IMR-90 (cell line): ENCODE results near the gene GNG11. TPM values are rescaled to one million over a fixed set of nuclear protein-coding genes. Genes with fewer than 3 reads are reported as not detected.

Experiments used
- ATAC-seq: fragments of 200-7000 bp; cut with Tn5 transposase; 2 replicates; pipeline ENCODE4 v1.9.1; 2020; ENCODE audit warnings: low read depth, mild to moderate bottlenecking, moderate library complexity
- BruUV-seq: library from RNA; stranded (reverse); fragments of 400-500 nt; replicated peaks from 2 replicates; lab custom pipeline; 2021; lab: Mats Ljungman, UMichigan
- CTCF ChIA-PET: fragments of 300-600 bp; formaldehyde crosslinking; extraction: SDS; loops from one replicate; lab custom pipeline; 2021; ENCODE audit warnings: antibody characterized with exemption; lab: Yijun Ruan, JAX
- POLR2A ChIA-PET: fragments of 300-600 bp; sonication (Branson Sonifier 250); formaldehyde crosslinking; loops from one replicate; lab custom pipeline; 2022; ENCODE audit warnings: antibody characterized with exemption; ENCODE audit not compliant: unreplicated experiment; lab: Charles Lee
- DNase-seq: peaks from one replicate; pipeline ENCODE4 v3.0.0; 2013
- H2AFZ ChIP-seq: replicated peaks from 2 replicates; pipeline ENCODE3; 2013; ENCODE audit warnings: low read length, mild to moderate bottlenecking; ENCODE audit not compliant: poor library complexity
- H2AK5ac ChIP-seq: 2 replicates; pipeline ENCODE4 v1.6.1; 2013; ENCODE audit warnings: low read depth, low read length, inconsistent platforms
- H2AK9ac ChIP-seq: replicated peaks from 2 replicates; pipeline ENCODE3; 2013; ENCODE audit warnings: mild to moderate bottlenecking, low read depth, low read length, moderate library complexity; ENCODE audit not compliant: poor library complexity
- H2BK120ac ChIP-seq: 2 replicates; pipeline ENCODE4 v1.6.1; 2013; ENCODE audit warnings: low read depth, low read length, inconsistent platforms
- H2BK15ac ChIP-seq: 3 replicates; pipeline ENCODE4 v1.6.1; 2013; ENCODE audit warnings: low read depth, low read length, inconsistent platforms
- H2BK20ac ChIP-seq: 2 replicates; pipeline ENCODE4 v1.6.1; 2013; ENCODE audit warnings: low read depth, mild to moderate bottlenecking, inconsistent platforms, low read length, moderate library complexity
- H2BK5ac ChIP-seq: 2 replicates; pipeline ENCODE4 v1.6.1; 2013; ENCODE audit warnings: mild to moderate bottlenecking, low read depth, low read length, inconsistent platforms; ENCODE audit not compliant: poor library complexity, severe bottlenecking
- H3K14ac ChIP-seq: replicated peaks from 2 replicates; pipeline ENCODE4 v1.6.1; 2013; ENCODE audit warnings: low read depth, low read length, inconsistent platforms
- H3K18ac ChIP-seq: 2 replicates; pipeline ENCODE4 v1.6.1; 2013; ENCODE audit warnings: low read depth, low read length, control low read depth
- H3K23ac ChIP-seq: 2 replicates; pipeline ENCODE4 v1.6.1; 2013; ENCODE audit warnings: low read depth, low read length, inconsistent platforms
- H3K27ac ChIP-seq: 2 replicates; pipeline ENCODE4 v1.5.1; 2013; ENCODE audit warnings: mild to moderate bottlenecking, control low read depth, low read length; ENCODE audit not compliant: insufficient read depth
- H3K27me3 ChIP-seq: 2 replicates; pipeline ENCODE4 v1.6.1; 2013; ENCODE audit warnings: low read length; ENCODE audit not compliant: control insufficient read depth, insufficient read depth
- H3K36me3 ChIP-seq: 2 replicates; pipeline ENCODE4 v1.6.1; 2013; ENCODE audit warnings: low read length, mixed read lengths; ENCODE audit not compliant: control insufficient read depth, insufficient read depth
- H3K4ac ChIP-seq: 2 replicates; pipeline ENCODE4 v1.6.1; 2013; ENCODE audit warnings: low read depth, low read length, inconsistent platforms
- H3K4me1 ChIP-seq: 2 replicates; pipeline ENCODE4 v1.6.1; 2013; ENCODE audit warnings: low read length, mixed read lengths; ENCODE audit not compliant: control insufficient read depth, insufficient read depth
- H3K4me2 ChIP-seq: 2 replicates; pipeline ENCODE4 v1.6.1; 2013; ENCODE audit warnings: low read depth, mild to moderate bottlenecking, control low read depth, low read length, moderate library complexity
- H3K4me3 ChIP-seq: 2 replicates; pipeline ENCODE4 v1.5.1; 2013; ENCODE audit warnings: low read depth, mild to moderate bottlenecking, control low read depth, low read length, moderate library complexity; ENCODE audit not compliant: insufficient read depth
- H3K56ac ChIP-seq: 2 replicates; pipeline ENCODE4 v1.6.1; 2013; ENCODE audit warnings: low read length, inconsistent platforms; ENCODE audit not compliant: insufficient read depth; ENCODE audit errors: extremely low read depth
- H3K79me1 ChIP-seq, 2 experiments: 2 replicates each; pipeline ENCODE4 v1.6.1; 2013; ENCODE audit warnings: low read length in 2 of 2, inconsistent platforms in 1 of 2, low read depth in 1 of 2
- H3K9ac ChIP-seq: 2 replicates; pipeline ENCODE4 v1.6.1; 2013; ENCODE audit warnings: low read depth, low read length, control low read depth
- H3K9me1 ChIP-seq: 2 replicates; pipeline ENCODE4 v1.6.1; 2013; ENCODE audit warnings: low read length, inconsistent platforms; ENCODE audit not compliant: insufficient read depth
- H3K9me3 ChIP-seq: 2 replicates; pipeline ENCODE4 v1.6.1; 2013; ENCODE audit warnings: low read length; ENCODE audit not compliant: control insufficient read depth, insufficient read depth
- H4K20me1 ChIP-seq: 2 replicates; pipeline ENCODE4 v1.6.1; 2013; ENCODE audit warnings: low read length, inconsistent platforms; ENCODE audit not compliant: insufficient read depth
- H4K5ac ChIP-seq: 2 replicates; pipeline ENCODE4 v1.6.1; 2013; ENCODE audit warnings: mild to moderate bottlenecking, low read depth, low read length, control low read depth
- H4K8ac ChIP-seq, 2 experiments: 2 replicates each; pipeline ENCODE4 v1.6.1; 2013; ENCODE audit warnings: low read depth in 2 of 2, low read length in 2 of 2, control low read depth in 1 of 2, inconsistent platforms in 1 of 2
- H4K91ac ChIP-seq: 2 replicates; pipeline ENCODE4 v1.6.1; 2013; ENCODE audit warnings: low read depth, low read length, inconsistent platforms; ENCODE audit not compliant: insufficient read depth
- BHLHE40 ChIP-seq: fragments of 150-350 bp; IDR thresholded peaks from 2 replicates; pipeline ENCODE4 v1.6.1; 2016; ENCODE audit warnings: mild to moderate bottlenecking, low read depth, low read length
- CEBPB ChIP-seq: IDR thresholded peaks from 2 replicates; pipeline ENCODE4 v1.6.1; 2012; ENCODE audit warnings: low read depth, low read length, improper control_type of control experiment
- CHD1 ChIP-seq: IDR thresholded peaks from 2 replicates; pipeline ENCODE4 v1.6.1; 2012; ENCODE audit warnings: low read depth, low read length, improper control_type of control experiment
- CTCF ChIP-seq: conservative IDR thresholded peaks from 2 replicates; pipeline ENCODE4 v1.5.1; 2012; ENCODE audit warnings: mild to moderate bottlenecking, low read depth, low read length, improper control_type of control experiment
- FOS ChIP-seq: fragments of 150-350 bp; IDR thresholded peaks from 2 replicates; pipeline ENCODE4 v1.6.1; 2016; ENCODE audit warnings: low read depth, low read length
- MAZ ChIP-seq: IDR thresholded peaks from 2 replicates; pipeline ENCODE4 v1.6.1; 2012; ENCODE audit warnings: low read depth, mild to moderate bottlenecking, low read length, improper control_type of control experiment, moderate library complexity, borderline replicate concordance
- RAD21 ChIP-seq: IDR thresholded peaks from 2 replicates; pipeline ENCODE4 v1.6.1; 2012; ENCODE audit warnings: low read length, improper control_type of control experiment
- RCOR1 ChIP-seq: IDR thresholded peaks from 2 replicates; pipeline ENCODE4 v1.6.1; 2012; ENCODE audit warnings: mild to moderate bottlenecking, low read length, improper control_type of control experiment; ENCODE audit not compliant: insufficient replicate concordance
- SMC3 ChIP-seq: fragments of 150-350 bp; IDR thresholded peaks from 2 replicates; pipeline ENCODE4 v1.6.1; 2016; ENCODE audit warnings: low read depth, mild to moderate bottlenecking, antibody characterized with exemption, low read length, moderate library complexity
- WGBS, 2 experiments: methylation state at CpG; one replicate each; pipeline versions ENCODE4 v1.1.5 to v1.1.7; 2013; ENCODE audit warnings: missing lambda C conversion rate in 2 of 2; ENCODE audit not compliant: insufficient read length in 1 of 2; ENCODE audit errors: extremely low coverage in 2 of 2; 5-methylcytosine and 5-hydroxymethylcytosine counted together
- dilution Hi-C: fragments of 300-500 bp; cut with HindIII; formaldehyde crosslinking; loops from one replicate; pipeline ENCODE4 v1.14.3; 2018; ENCODE audit warnings: low sequenced_read_pairs; ENCODE audit not compliant: unreplicated experiment
- in situ Hi-C: fragments of 300-500 bp; cut with MboI; formaldehyde crosslinking; loops from 3 replicates; pipeline ENCODE4 v1.14.3; 2019; ENCODE audit warnings: low sequenced_read_pairs, inconsistent platforms, mixed read lengths
- intact Hi-C: fragments of 100-400 bp; cut with micrococcal nuclease; formaldehyde crosslinking; loops from 2 replicates; pipeline ENCODE4 v1.10.0; 2022
- polyA plus RNA-seq, 3 experiments: library from polyadenylated mRNA; depleted of rRNA; stranded (reverse); fragments of >200 nt; gene quantifications; 2 replicates each; pipeline ENCODE4 v1.2.3, GENCODE V29; 2012; ENCODE audit warnings: low replicate concordance in 1 of 3
- total RNA-seq: library from RNA; depleted of rRNA; stranded (reverse); fragments of >200 nt; gene quantifications from 2 replicates; pipeline ENCODE4 v1.2.3, GENCODE V29; 2012
- TF ChIP-seq, protein P1 (sequence below): fragments of 150-350 bp; IDR thresholded peaks from 2 replicates; pipeline ENCODE4 v1.6.1; 2016; ENCODE audit warnings: low read depth, mild to moderate bottlenecking, low read length, moderate library complexity, borderline replicate concordance

Gene GNG11
- total and polyA plus RNA-seq, 2 of the 4 experiments (the other 2 are of a cell fraction), result 6.1 to 10.5 TPM

- peak; percentile 86 for TF ChIP-seq CTCF
Observed at GRCh38 chr7:93902777-93903423, 18.6 kb upstream of the GNG11 start (continued).

DNA sequence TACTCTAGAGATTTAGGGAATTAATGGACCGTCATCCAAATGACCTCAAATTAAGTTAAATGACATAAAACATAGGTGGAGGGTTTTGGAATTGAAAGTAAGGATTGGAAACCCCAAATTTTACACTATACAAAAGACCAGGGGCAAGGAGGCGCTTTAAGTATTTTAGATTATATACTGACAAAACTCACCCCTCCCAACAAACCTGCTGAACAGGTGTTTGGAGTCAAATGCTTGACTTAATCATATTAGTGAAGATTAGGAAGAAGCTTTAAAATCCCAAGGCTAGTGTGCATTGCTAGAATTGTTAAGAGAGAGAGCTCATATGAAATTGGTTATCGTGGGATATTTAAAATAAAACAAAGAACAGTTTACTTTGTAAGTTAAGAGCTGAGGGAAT, 15.3 kb upstream of the GNG11 start, which contains the start of gene GNGT1:
TSS of gene GNGT1 (plus strand) at position 301 of the 400 bp plus-strand sequence. CDS start 180 bp downstream, outside the sequence.
- intact Hi-C loops, result loop anchor here (10.0 kb wide), 1 partner anchor 529 kb away; no protein-coding TSS in a partner anchor
- Histone ChIP-seq H2BK20ac (0 out of 2 replicates have a peak within 1 kb of the TSS, but pooled peaks have one; percentile 39), H3K23ac (no peak within 1 kb of the TSS), H2AK5ac (no peak within 1 kb of the TSS), H2AK9ac (no peak within 1 kb of the TSS), H3K4me2 (no peak within 1 kb of the TSS), H3K9me1 (no peaks in the 10 kb centered on the region), H3K9me3 (no peaks in the 10 kb centered on the region), H3K9ac (no peak within 1 kb of the TSS), H3K4ac (no peak within 1 kb of the TSS), H3K14ac (no peak within 1 kb of the TSS), H3K27ac (no peak within 1 kb of the TSS), H2BK120ac (no peak within 1 kb of the TSS), H3K36me3 (no peaks in the 10 kb centered on the region), H2BK15ac (no peak within 1 kb of the TSS), H4K8ac (no peak within 1 kb of the TSS), H2BK5ac (no peak within 1 kb of the TSS), H3K27me3 (no peaks in the 10 kb centered on the region), H4K5ac (no peak within 1 kb of the TSS), H3K56ac (no peak within 1 kb of the TSS), H4K91ac (no peak within 1 kb of the TSS), H3K4me3 (no peak within 1 kb of the TSS), H2AFZ (no peak within 1 kb of the TSS), H3K4me1 (peaks cover 6% of the 10 kb centered on the region; the same call in 1 of the 2 replicates), H4K20me1 (no peaks in the 10 kb centered on the region), H3K18ac (no peak within 1 kb of the TSS), H3K79me1 (no peaks in the 10 kb centered on the region)
- no TSS peak for BruUV-seq
- CTCF ChIA-PET, result interaction anchor here (0.9 to 1.4 kb wide), 2 partner anchors 16 to 181 kb away, joined by 3 to 4 read pairs; partner anchors contain the start of gene TFPI2
- DNase-seq (no peak), ATAC-seq (no peak)
- in situ Hi-C loops, result loop anchor here (25.0 kb wide), 1 partner anchor 531 kb away; no protein-coding TSS in a partner anchor
- WGBS, 2 experiments, result no CpG with 5 or more reads among the region's 3 CpGs
- POLR2A ChIA-PET, result no interaction called here
- dilution Hi-C loops, result no loop called here
- TF ChIP-seq FOS (no peak), BHLHE40 (no peak), RCOR1 (no peak), RAD21 (no peak), CHD1 (no peak), SMC3 (no peak), CTCF (no peak), CEBPB (no peak), MAZ (no peak)
- TF ChIP-seq, protein P1, sequence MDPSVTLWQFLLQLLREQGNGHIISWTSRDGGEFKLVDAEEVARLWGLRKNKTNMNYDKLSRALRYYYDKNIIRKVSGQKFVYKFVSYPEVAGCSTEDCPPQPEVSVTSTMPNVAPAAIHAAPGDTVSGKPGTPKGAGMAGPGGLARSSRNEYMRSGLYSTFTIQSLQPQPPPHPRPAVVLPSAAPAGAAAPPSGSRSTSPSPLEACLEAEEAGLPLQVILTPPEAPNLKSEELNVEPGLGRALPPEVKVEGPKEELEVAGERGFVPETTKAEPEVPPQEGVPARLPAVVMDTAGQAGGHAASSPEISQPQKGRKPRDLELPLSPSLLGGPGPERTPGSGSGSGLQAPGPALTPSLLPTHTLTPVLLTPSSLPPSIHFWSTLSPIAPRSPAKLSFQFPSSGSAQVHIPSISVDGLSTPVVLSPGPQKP, result no peak
